Activated CD4-positive, alpha-beta memory T cell treated with anti-CD3 and anti-CD28 coated beads for 36 hours (primary cell): ENCODE measurements around the gene B3GLCT. TPM values are rescaled to one million over a fixed set of nuclear protein-coding genes. Genes with fewer than 3 reads are reported as not detected.
"Not testable (repeated sequence)": the region's sequence is repeated elsewhere in the genome, so short reads cannot be mapped to it uniquely, and the experiment has no call there.

Experiments
- CTCF ChIA-PET: fragments of 350-600 bp; sonication (Branson Sonifier 250); formaldehyde crosslinking; loops from one replicate; lab custom pipeline; 2021; ENCODE audit warnings: antibody characterized with exemption, inconsistent platforms; lab: Charles Lee
- POLR2A ChIA-PET: fragments of 350-600 bp; sonication (Branson Sonifier 250); formaldehyde crosslinking; loops from one replicate; lab custom pipeline; 2021; ENCODE audit warnings: antibody characterized with exemption; lab: Charles Lee
- DNase-seq: peaks from one replicate; pipeline ENCODE4 v3.0.0-alpha.2; 2020
- H3K27ac Mint-ChIP-seq: one replicate; pipeline ENCODE4 v1.8.0; 2021; ENCODE audit warnings: mixed read lengths
- H3K27me3 Mint-ChIP-seq: one replicate; pipeline ENCODE4 v1.8.0; 2021; ENCODE audit warnings: mixed read lengths
- H3K36me3 Mint-ChIP-seq: one replicate; pipeline ENCODE4 v1.8.0; 2021; ENCODE audit warnings: mixed read lengths
- H3K4me1 Mint-ChIP-seq: one replicate; pipeline ENCODE4 v1.8.0; 2021; ENCODE audit warnings: low read depth, mixed read lengths
- H3K4me3 Mint-ChIP-seq: one replicate; pipeline ENCODE4 v1.8.0; 2021; ENCODE audit warnings: mild to moderate bottlenecking, mixed read lengths
- H3K9me3 Mint-ChIP-seq: one replicate; pipeline ENCODE4 v1.8.0; 2021; ENCODE audit warnings: mixed read lengths
- intact Hi-C: fragments of 100-400 bp; cut with micrococcal nuclease; formaldehyde crosslinking; loops from one replicate; pipeline ENCODE4 v1.15.1; 2023
- total RNA-seq, 2 experiments: library from RNA; stranded (reverse); gene quantifications; one replicate each; pipeline ENCODE4 v1.2.3, GENCODE V29; 2021

Gene B3GLCT
- total RNA-seq, 2 experiments from 2014 or later = 2.6 to 2.8 TPM

GRCh38 chr13:31209172-31209840 is 9.5 kb downstream of the B3GLCT start:
- H3K4me1 Mint-ChIP-seq = peaks cover 16% of the 10 kb centered on the region
- no peak for DNase-seq
- no peaks in the 10 kb centered on the region for H3K36me3 Mint-ChIP-seq
- H3K27ac Mint-ChIP-seq = no peak overlapping the region
- H3K27me3 Mint-ChIP-seq = no peaks in the 10 kb centered on the region
- intact Hi-C loops = loop anchor here (10.0 kb wide), 1 partner anchor 1615 kb away; the partner anchor contains the start of gene SLC7A1
- no peaks in the 10 kb centered on the region for H3K9me3 Mint-ChIP-seq
- POLR2A ChIA-PET = no interaction called here
- CTCF ChIA-PET = interaction anchor here (0.6 to 1.1 kb wide), 2 partner anchors 8 to 552 kb away, joined by 3 to 4 read pairs; no protein-coding TSS in a partner anchor
- H3K4me3 Mint-ChIP-seq = no peak overlapping the region

- Mint-ChIP-seq H3K27me3 (no peaks in the 10 kb centered on the region), H3K4me3 (no peak overlapping the region), H3K27ac (no peak overlapping the region), H3K9me3 (no peaks in the 10 kb centered on the region), H3K36me3 (no peaks in the 10 kb centered on the region), H3K4me1 (peaks cover 14% of the 10 kb centered on the region)
- DNase-seq = no peak
- intact Hi-C loops = loop anchor here (10.0 kb wide), 1 partner anchor 1615 kb away; the partner anchor contains the start of gene SLC7A1
- ChIA-PET POLR2A (no interaction called here), CTCF (interaction anchor here (1.1 kb wide), 1 partner anchor 9 kb away, joined by 3 read pairs; no protein-coding TSS in a partner anchor)
Measured at GRCh38 chr13:31209841-31210210, 10.1 kb downstream of the B3GLCT start.

- Mint-ChIP-seq H3K4me3 (no peak overlapping the region), H3K4me1 (peaks cover 12% of the 10 kb centered on the region), H3K27me3 (no peaks in the 10 kb centered on the region), H3K27ac (no peak overlapping the region), H3K9me3 (no peaks in the 10 kb centered on the region), H3K36me3 (no peaks in the 10 kb centered on the region)
- intact Hi-C loops = no loop called here
- no peak for DNase-seq
- POLR2A ChIA-PET = no interaction called here
- CTCF ChIA-PET = interaction anchor here (1.5 to 1.6 kb wide), 2 partner anchors 13 to 14 kb away, joined by 4 to 5 read pairs; partner anchors contain the start of gene B3GLCT
Measured at GRCh38 chr13:31213651-31214289, 14.0 kb downstream of the B3GLCT start.

GRCh38 chr13:31214435-31214834 is 14.7 kb downstream of the B3GLCT start:
- ChIA-PET POLR2A (no interaction called here), CTCF (interaction anchor here (1.5 to 1.6 kb wide), 2 partner anchors 14 to 15 kb away, joined by 4 to 5 read pairs; partner anchors contain the start of gene B3GLCT)
- H3K9me3 Mint-ChIP-seq = no peaks in the 10 kb centered on the region

GRCh38 chr13:31216916-31217315 is 17.1 kb downstream of the B3GLCT start:
- POLR2A ChIA-PET, H3K9me3 Mint-ChIP-seq, CTCF ChIA-PET, intact Hi-C loops, H3K4me3 Mint-ChIP-seq, DNase-seq, H3K36me3 Mint-ChIP-seq, H3K27ac Mint-ChIP-seq, H3K27me3 Mint-ChIP-seq: not testable (repeated sequence)
- H3K4me1 Mint-ChIP-seq = peaks cover 12% of the 10 kb centered on the region

More at GRCh38 chr13:31214435-31214834, 14.7 kb downstream of the B3GLCT start:
- no peak for DNase-seq
- intact Hi-C loops = no loop called here
- peaks cover 12% of the 10 kb centered on the region for H3K4me1 Mint-ChIP-seq
- no peak overlapping the region for H3K4me3 Mint-ChIP-seq
- no peaks in the 10 kb centered on the region for H3K36me3 Mint-ChIP-seq
- no peaks in the 10 kb centered on the region for H3K27me3 Mint-ChIP-seq
- no peak overlapping the region for H3K27ac Mint-ChIP-seq

- Mint-ChIP-seq H3K4me3 (no peak overlapping the region), H3K4me1 (no peaks in the 10 kb centered on the region), H3K27me3 (no peaks in the 10 kb centered on the region), H3K36me3 (peaks cover 2% of the 10 kb centered on the region), H3K9me3 (no peaks in the 10 kb centered on the region), H3K27ac (no peak overlapping the region)
- DNase-seq = no peak
- intact Hi-C loops = no loop called here
- ChIA-PET CTCF (no interaction called here), POLR2A (no interaction called here)
Measured at GRCh38 chr13:31219909-31220598, 20.3 kb downstream of the B3GLCT start.

- Mint-ChIP-seq H3K4me3 (no peak overlapping the region), H3K9me3 (no peaks in the 10 kb centered on the region), H3K4me1 (no peaks in the 10 kb centered on the region), H3K36me3 (peaks cover 2% of the 10 kb centered on the region), H3K27me3 (no peaks in the 10 kb centered on the region), H3K27ac (no peak overlapping the region)
- intact Hi-C loops = no loop called here
- ChIA-PET POLR2A (no interaction called here), CTCF (interaction anchor here (1.0 kb wide), 1 partner anchor 15 kb away, joined by 3 read pairs; no protein-coding TSS in a partner anchor)
- no peak for DNase-seq
Measured at GRCh38 chr13:31221057-31221456, 21.3 kb downstream of the B3GLCT start.

- H3K36me3 Mint-ChIP-seq = peaks cover 2% of the 10 kb centered on the region
- H3K9me3 Mint-ChIP-seq = no peaks in the 10 kb centered on the region
- ChIA-PET POLR2A (no interaction called here), CTCF (no interaction called here)
- DNase-seq = no peak
- H3K27ac Mint-ChIP-seq = no peak overlapping the region
- H3K4me3 Mint-ChIP-seq = no peak overlapping the region
- H3K4me1 Mint-ChIP-seq = no peaks in the 10 kb centered on the region
- H3K27me3 Mint-ChIP-seq = no peaks in the 10 kb centered on the region
- intact Hi-C loops = no loop called here
Measured at GRCh38 chr13:31223215-31223614, 23.4 kb downstream of the B3GLCT start.

- H3K27me3 Mint-ChIP-seq = no peaks in the 10 kb centered on the region
- H3K27ac Mint-ChIP-seq = no peak overlapping the region
- no peaks in the 10 kb centered on the region for H3K9me3 Mint-ChIP-seq
- no peak overlapping the region for H3K4me3 Mint-ChIP-seq
- POLR2A ChIA-PET = interaction anchor here (0.7 kb wide), 1 partner anchor 196 kb away, joined by 3 read pairs; no protein-coding TSS in a partner anchor
- no peak for DNase-seq
- intact Hi-C loops = no loop called here
- no peaks in the 10 kb centered on the region for H3K4me1 Mint-ChIP-seq
- peaks cover 2% of the 10 kb centered on the region for H3K36me3 Mint-ChIP-seq
- CTCF ChIA-PET = no interaction called here
Measured at GRCh38 chr13:31223640-31224039, 23.9 kb downstream of the B3GLCT start.

GRCh38 chr13:31224174-31224669 is 24.4 kb downstream of the B3GLCT start:
- Mint-ChIP-seq H3K4me3 (no peak overlapping the region), H3K9me3 (no peaks in the 10 kb centered on the region), H3K27me3 (no peaks in the 10 kb centered on the region), H3K4me1 (no peaks in the 10 kb centered on the region), H3K27ac (no peak overlapping the region), H3K36me3 (peaks cover 2% of the 10 kb centered on the region)
- ChIA-PET CTCF (interaction anchor here (0.6 kb wide), 1 partner anchor 51 kb away, joined by 3 read pairs; no protein-coding TSS in a partner anchor), POLR2A (interaction anchor here (0.7 kb wide), 1 partner anchor 195 kb away, joined by 3 read pairs; no protein-coding TSS in a partner anchor)
- DNase-seq = no peak
- intact Hi-C loops = no loop called here

- ChIA-PET CTCF (no interaction called here), POLR2A (no interaction called here)
- Mint-ChIP-seq H3K9me3 (no peaks in the 10 kb centered on the region), H3K27ac (no peak overlapping the region), H3K27me3 (no peaks in the 10 kb centered on the region), H3K4me3 (no peak overlapping the region), H3K36me3 (peaks cover 2% of the 10 kb centered on the region), H3K4me1 (no peaks in the 10 kb centered on the region)
- no peak for DNase-seq
- intact Hi-C loops = no loop called here
Measured at GRCh38 chr13:31224963-31225559, 25.3 kb downstream of the B3GLCT start.
